ENCODE results near the gene PIP4K2C. TPM values are rescaled to one million over a fixed set of nuclear protein-coding genes. Genes with fewer than 3 reads are reported as not detected.

PIP4K2C gene
- total RNA-seq, 1 experiment from 2014 or later, result 37.1 TPM

- Mint-ChIP-seq H3K4me3 (peak overlapping the region in 1 of 2 experiments; percentile 90; a peak in 1 of 5 replicates), H3K36me3 (ENCODE audit: insufficient read depth in 1 of 3, low read depth in 3 of 3) (peaks cover 12 to 59% (median 40%) of the 10 kb centered on the region in 3 experiments), H3K9me3 (no peaks in the 10 kb centered on the region; a peak in 1 of 5 replicates), H3K27me3 (ENCODE audit: low read depth) (no peaks in the 10 kb centered on the region), H3K27ac (peak overlapping the region in 2 of 3 experiments; percentile 73 to 94; a peak in 3 of 7 replicates), H3K4me1 (peaks cover 19 to 22% of the 10 kb centered on the region in 2 experiments)
- H3K9ac ChIP-seq (ENCODE audit: extremely low read depth, insufficient read length, low read length), result no peak overlapping the region
- H3K14ac ChIP-seq (ENCODE audit: insufficient read depth, low read length), result no peak overlapping the region
- no CpG with 5 or more reads among the region's 2 CpGs for whole genome bisulfite sequencing (ENCODE audit: extremely low coverage, insufficient read length, low lambda C conversion rate)
- no peak overlapping the region for H3K27ac ChIP-seq (ENCODE audit: insufficient read length, low read depth, low read length)
- no peak overlapping the region for H3T11ph ChIP-seq (ENCODE audit: low read length)
- peaks cover 3% of the 10 kb centered on the region for H3K4me1 ChIP-seq (ENCODE audit: insufficient read depth, low read length)
- no peak overlapping the region for H4K8ac ChIP-seq (replicated peaks; ENCODE audit: insufficient read length, low read depth, low read length)
- H3K4ac ChIP-seq (ENCODE audit: low read depth, low read length), result no peak overlapping the region
- H3K23ac ChIP-seq (ENCODE audit: insufficient read length, low read depth, low read length), result no peak overlapping the region
- H2AFZ ChIP-seq (ENCODE audit: low read length), result no peak overlapping the region
- DNase-seq, result no peak
- H3K4me2 ChIP-seq (ENCODE audit: insufficient read depth, insufficient read length, low read length), result peak overlapping the region; percentile 89
- no peak overlapping the region for H2BK120ac ChIP-seq (ENCODE audit: low read depth, low read length, poor library complexity, severe bottlenecking)
- no peak overlapping the region for H2BK12ac ChIP-seq (ENCODE audit: insufficient read length, low read depth, low read length)
- no peak overlapping the region for H3K18ac ChIP-seq (ENCODE audit: insufficient read length, low read depth, low read length)
- H2AK5ac ChIP-seq (ENCODE audit: insufficient read length, low read length), result no peak overlapping the region
- no peaks in the 10 kb centered on the region for H4K20me1 ChIP-seq (ENCODE audit: control insufficient read depth, insufficient read depth, insufficient read length)
- no peaks in the 10 kb centered on the region for H3K79me1 ChIP-seq (ENCODE audit: insufficient read depth, low read depth, low read length, poor library complexity, severe bottlenecking)
- no peaks in the 10 kb centered on the region for H3K9me3 ChIP-seq (ENCODE audit: control insufficient read depth, low read depth, low read length)
- no peak overlapping the region for H4K5ac ChIP-seq (ENCODE audit: insufficient read length, low read depth, low read length)
- H2BK20ac ChIP-seq (ENCODE audit: low read depth, low read length, poor library complexity, severe bottlenecking), result no peak overlapping the region
- H2BK15ac ChIP-seq (ENCODE audit: low read depth, low read length), result no peak overlapping the region
- H3K56ac ChIP-seq (ENCODE audit: insufficient read length, low read depth, low read length), result no peak overlapping the region
- peaks cover 14% of the 10 kb centered on the region for H3K23me2 ChIP-seq (ENCODE audit: insufficient read length, low read depth, low read length, poor library complexity, severe bottlenecking)
- H3K27me3 ChIP-seq (ENCODE audit: insufficient read depth, low read length), result no peaks in the 10 kb centered on the region
- H3K79me2 ChIP-seq (ENCODE audit: insufficient read depth, low read length), result no peaks in the 10 kb centered on the region
- H2BK5ac ChIP-seq (ENCODE audit: insufficient read length, low read length), result no peak overlapping the region
- TF ChIP-seq CTCF (conservative IDR thresholded peaks at IDR 0.05), result no peak
- no peak overlapping the region for H4K91ac ChIP-seq (ENCODE audit: insufficient read length, low read depth, low read length)
Observed at GRCh38 chr12:57603324-57603723, 12.3 kb downstream of the PIP4K2C start.

Data from H9 (cell line).